KOPT-K1 (cell line): ENCODE measurements around the gene GRIP2.

Experiments used
- H3K27ac ChIP-seq: fragments of 200-600 bp; sonication (generic); 2 replicates; pipeline ENCODE4 v1.5.1; 2016; ENCODE audit warnings: antibody characterized with exemption, mild to moderate bottlenecking, low read depth, low read length; ENCODE audit not compliant: poor library complexity, severe bottlenecking
- H3K36me3 ChIP-seq: fragments of 200-600 bp; sonication (generic); 2 replicates; pipeline ENCODE4 v1.5.1; 2017; ENCODE audit warnings: antibody characterized with exemption, mild to moderate bottlenecking, low read length, moderate library complexity; ENCODE audit not compliant: insufficient read depth
- H3K9me3 ChIP-seq: fragments of 200-600 bp; sonication (generic); 2 replicates; pipeline ENCODE4 v1.5.1; 2017; ENCODE audit warnings: antibody characterized with exemption, low read length, mild to moderate bottlenecking; ENCODE audit not compliant: insufficient read depth, poor library complexity, severe bottlenecking

The GRIP2 gene

DNA sequence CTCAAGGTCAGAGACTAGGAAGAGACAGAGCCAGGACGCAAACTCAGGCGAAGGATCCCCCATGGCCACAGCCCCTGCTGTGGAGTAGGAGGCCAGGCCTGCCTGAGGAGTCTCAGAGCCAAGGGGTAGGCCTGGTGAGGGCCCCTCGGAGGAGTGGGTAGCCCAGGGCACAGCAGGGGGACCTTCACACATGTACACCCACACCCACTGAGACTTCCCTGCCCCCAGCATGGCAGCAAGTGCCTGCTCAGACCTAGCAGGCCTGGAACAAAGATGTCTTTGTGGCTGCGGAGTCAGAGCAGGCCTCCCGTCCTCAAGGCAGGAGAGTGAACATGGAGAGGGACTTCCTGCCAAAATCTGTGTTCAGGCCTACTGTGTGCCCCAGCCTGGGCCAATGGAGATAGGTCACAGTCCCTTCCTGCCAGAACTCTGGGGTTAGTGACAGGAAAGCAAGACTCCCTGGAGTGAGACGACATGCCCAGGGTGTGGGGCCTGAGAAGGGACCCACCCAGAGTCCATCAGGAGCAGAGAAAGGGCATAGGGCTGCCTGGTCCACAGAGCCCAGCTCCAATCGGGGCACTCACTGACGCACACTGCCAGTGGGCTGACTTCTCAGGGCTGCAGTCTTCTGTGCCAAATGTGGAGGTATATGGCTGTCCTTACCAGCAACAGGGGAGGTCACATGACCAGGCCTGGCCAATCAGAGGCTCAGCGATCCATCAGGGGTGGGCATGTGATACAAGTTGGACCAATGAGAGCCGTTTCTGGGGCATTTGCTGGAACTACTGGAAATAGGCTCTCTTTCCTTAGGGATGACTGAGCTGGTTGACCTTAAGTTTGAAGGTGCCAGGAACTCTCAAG, 2.3 kb downstream of the GRIP2 start:
- H3K9me3 ChIP-seq = no peaks in the 10 kb centered on the region
- H3K27ac ChIP-seq = no peak overlapping the region
- H3K36me3 ChIP-seq = no peaks in the 10 kb centered on the region

GRCh38 chr3:14536837-14537589, 3.1 kb downstream of the GRIP2 start:
- Histone ChIP-seq H3K9me3 (no peaks in the 10 kb centered on the region), H3K27ac (no peak overlapping the region), H3K36me3 (no peaks in the 10 kb centered on the region)

- Histone ChIP-seq H3K27ac (no peak overlapping the region), H3K36me3 (no peaks in the 10 kb centered on the region), H3K9me3 (no peaks in the 10 kb centered on the region)
Measured at GRCh38 chr3:14536055-14536815, 3.9 kb downstream of the GRIP2 start.

DNA sequence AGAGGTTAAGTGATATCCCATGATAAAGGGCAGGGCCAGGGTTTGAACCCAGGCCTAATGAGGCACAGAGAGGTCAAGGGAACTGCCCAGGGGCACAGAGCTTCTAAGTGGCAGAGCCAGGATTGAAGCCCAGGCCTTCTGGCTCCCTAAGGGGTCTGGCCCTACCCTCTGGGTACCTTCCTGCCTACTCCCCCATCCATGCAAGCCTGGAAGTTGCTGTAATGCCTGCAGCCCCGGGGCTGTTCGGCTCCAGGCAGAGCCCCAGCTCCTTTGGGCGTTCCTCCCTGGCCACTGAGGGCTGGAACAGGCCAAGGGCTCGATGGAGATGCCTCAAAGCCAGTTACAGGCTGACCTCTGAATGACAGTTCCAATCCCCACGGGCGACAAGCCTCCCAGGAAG, 4.5 kb downstream of the GRIP2 start:
- no peaks in the 10 kb centered on the region for H3K36me3 ChIP-seq
- H3K27ac ChIP-seq = no peak overlapping the region
- no peaks in the 10 kb centered on the region for H3K9me3 ChIP-seq

DNA sequence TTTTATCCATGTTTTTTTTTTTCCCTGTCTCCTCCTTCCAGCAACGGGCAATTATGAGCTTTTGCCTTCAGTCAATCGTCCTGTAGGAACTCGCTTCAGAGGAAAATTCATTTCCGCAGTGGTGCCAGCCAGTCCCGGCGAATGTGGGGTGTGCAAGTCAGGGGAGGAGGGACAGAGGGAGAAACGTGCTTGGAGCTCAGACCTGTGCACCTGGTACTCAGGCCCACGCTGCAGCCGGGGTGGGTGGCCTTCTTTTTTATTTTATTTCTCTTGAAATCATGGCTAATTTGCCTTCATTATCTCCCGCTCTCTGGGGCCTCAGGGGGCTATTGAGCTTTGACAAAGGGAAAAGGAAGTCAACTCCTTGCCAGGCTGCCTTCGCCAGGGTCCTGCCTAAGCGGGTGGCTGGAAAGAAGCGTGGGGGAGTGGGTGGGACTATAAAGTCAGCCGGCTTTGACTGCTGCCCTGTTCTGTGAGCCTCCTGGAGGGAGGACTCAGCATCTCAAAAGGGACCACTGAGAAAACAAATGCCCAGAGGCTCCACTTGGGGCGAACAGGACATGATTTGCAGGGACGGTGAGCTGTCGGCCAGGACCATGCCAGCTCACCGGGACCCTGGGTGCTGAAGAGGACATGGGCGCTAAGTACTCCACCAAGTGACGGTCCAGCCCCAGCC, 5.5 kb downstream of the GRIP2 start:
- Histone ChIP-seq H3K9me3 (peaks cover 8% of the 10 kb centered on the region), H3K27ac (no peak overlapping the region), H3K36me3 (no peaks in the 10 kb centered on the region)

DNA sequence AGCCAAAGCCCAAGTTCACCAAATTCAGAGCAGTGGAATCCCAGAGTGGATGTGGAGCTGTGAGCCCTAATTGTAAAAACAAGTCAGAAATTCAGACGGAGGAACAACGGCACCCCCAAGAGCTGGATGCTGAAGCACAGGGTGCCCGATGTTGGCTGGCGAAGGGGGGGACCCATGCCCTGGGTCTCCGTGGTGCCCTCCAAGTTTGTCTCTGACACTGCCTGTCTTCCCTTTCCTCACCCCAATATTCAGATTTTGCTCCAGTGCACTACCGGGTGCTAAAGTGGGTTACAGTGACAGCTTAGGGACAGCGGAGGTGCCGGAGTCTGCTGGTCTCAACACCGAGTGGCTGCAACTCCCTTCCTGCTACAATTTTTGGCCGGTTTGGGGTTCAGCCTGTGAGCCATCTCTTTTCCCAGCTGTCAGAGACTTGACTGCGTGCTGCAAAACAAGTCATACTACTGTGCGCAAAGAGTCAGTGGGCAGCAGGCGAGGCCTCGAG, 6.6 kb downstream of the GRIP2 start:
- H3K27ac ChIP-seq = no peak overlapping the region
- H3K9me3 ChIP-seq = peaks cover 11% of the 10 kb centered on the region
- no peaks in the 10 kb centered on the region for H3K36me3 ChIP-seq

- no peak overlapping the region for H3K27ac ChIP-seq
- H3K36me3 ChIP-seq = no peaks in the 10 kb centered on the region
- peaks cover 11% of the 10 kb centered on the region for H3K9me3 ChIP-seq
Measured at GRCh38 chr3:14532691-14533456, 7.3 kb downstream of the GRIP2 start.

GRCh38 chr3:14531856-14532395, 8.2 kb downstream of the GRIP2 start:
- Histone ChIP-seq H3K36me3 (no peaks in the 10 kb centered on the region), H3K27ac (no peak overlapping the region), H3K9me3 (peaks cover 11% of the 10 kb centered on the region)

GRCh38 chr3:14528081-14528480, 12.1 kb downstream of the GRIP2 start:
- Histone ChIP-seq H3K36me3 (no peaks in the 10 kb centered on the region), H3K9me3 (peaks cover 11% of the 10 kb centered on the region), H3K27ac (no peak overlapping the region)

GRCh38 chr3:14525685-14526631, 14.2 kb downstream of the GRIP2 start:
- Histone ChIP-seq H3K36me3 (no peaks in the 10 kb centered on the region), H3K9me3 (peaks cover 11% of the 10 kb centered on the region), H3K27ac (no peak overlapping the region)

GRCh38 chr3:14524920-14525660, 15.1 kb downstream of the GRIP2 start:
- Histone ChIP-seq H3K27ac (no peak overlapping the region), H3K9me3 (peaks cover 7% of the 10 kb centered on the region), H3K36me3 (no peaks in the 10 kb centered on the region)

GRCh38 chr3:14524311-14524711, 15.8 kb downstream of the GRIP2 start:
- no peaks in the 10 kb centered on the region for H3K9me3 ChIP-seq
- H3K36me3 ChIP-seq = no peaks in the 10 kb centered on the region
- no peak overlapping the region for H3K27ac ChIP-seq
